GM10266 (cell line): ENCODE measurements around the gene CASP3.

Source experiments
- DNase-seq: peaks from one replicate; pipeline ENCODE4 v3.0.0; 2012; ENCODE audit errors: extremely low spot score
- CTCF ChIP-seq: IDR thresholded peaks from 2 replicates; pipeline ENCODE4 v1.5.1; 2012; ENCODE audit warnings: mild to moderate bottlenecking, low read depth; ENCODE audit not compliant: control insufficient read depth, insufficient read depth; ENCODE audit errors: missing control alignments

The CASP3 gene

GRCh38 chr4:184674011-184674410 lies 24.8 kb upstream of the CASP3 start:
- TF ChIP-seq CTCF, result no peak
- DNase-seq, result no peak

- TF ChIP-seq CTCF, result no peak
- DNase-seq, result no peak
Observed at GRCh38 chr4:184672741-184673140, 23.5 kb upstream of the CASP3 start.

GRCh38 chr4:184671101-184671500 lies 21.9 kb upstream of the CASP3 start:
- TF ChIP-seq CTCF, result no peak
- no peak for DNase-seq

- TF ChIP-seq CTCF, result no peak
- DNase-seq, result no peak
Observed at GRCh38 chr4:184669251-184669650, 20.0 kb upstream of the CASP3 start.

GRCh38 chr4:184668511-184669114 lies 19.4 kb upstream of the CASP3 start:
- TF ChIP-seq CTCF, result no peak
- no peak for DNase-seq

GRCh38 chr4:184668096-184668495 lies 18.8 kb upstream of the CASP3 start:
- no peak for TF ChIP-seq CTCF

GRCh38 chr4:184666670-184667069 lies 17.4 kb upstream of the CASP3 start:
- DNase-seq, result no peak
- no peak for TF ChIP-seq CTCF

More at GRCh38 chr4:184668096-184668495, 18.8 kb upstream of the CASP3 start:
- DNase-seq, result no peak
